T-cell (primary cell): ENCODE results near the gene MCTP1. TPM values are rescaled to one million over a fixed set of nuclear protein-coding genes. Genes with fewer than 3 reads are reported as not detected.

Source experiments
- ATAC-seq, 4 experiments: fragments of 200-7000 bp in 3 of 4; fragments of 150-1000 bp in 1 of 4; cut with Tn5 transposase; replicated peaks in 1 of 4; 1 replicate in 3 of 4; 2 replicates in 1 of 4; pipeline ENCODE4 v1.10.0; 2021; ENCODE audit warnings: moderate library complexity in 3 of 4, mild to moderate bottlenecking in 2 of 4, moderate number of reproducible peaks in 1 of 4
- CTCF ChIA-PET, 2 donors: fragments of 300-600 bp; sonication (Branson Sonifier 250); formaldehyde crosslinking; loops; one replicate each; lab custom pipeline; 2022; ENCODE audit warnings: antibody characterized with exemption in 2 of 2; lab: Charles Lee
- POLR2A ChIA-PET, 2 donors: fragments of 300-600 bp; sonication (Branson Sonifier 250); formaldehyde crosslinking; loops; one replicate each; lab custom pipeline; 2022; ENCODE audit warnings: antibody characterized with exemption in 2 of 2; lab: Charles Lee
- DNase-seq, 35 experiments: peaks; one replicate each; pipeline versions ENCODE4 v3.0.0 to v3.0.0-alpha.2; 2013 to 2023
- H3K27ac ChIP-seq: one replicate; pipeline ENCODE4 v1.5.1; 2013; ENCODE audit warnings: low read length
- H3K27me3 ChIP-seq, 2 experiments: replicated peaks in 1 of 2; 1 replicate in 1 of 2; 2 replicates in 1 of 2; pipeline versions ENCODE4 v1.6.1 to v1.7.0; 2013; ENCODE audit warnings: low read length in 1 of 2, mixed read lengths in 1 of 2; ENCODE audit not compliant: control insufficient read depth in 2 of 2, insufficient read depth in 2 of 2; ENCODE audit errors: extremely low read depth in 1 of 2
- H3K36me3 ChIP-seq, 2 donors: 1 replicate in 1 of 2; 2 replicates in 1 of 2; pipeline versions ENCODE4 v1.6.1 to v1.7.0; 2013; ENCODE audit warnings: low read length in 1 of 2; ENCODE audit not compliant: control insufficient read depth in 2 of 2, insufficient read depth in 1 of 2; ENCODE audit errors: extremely low read depth in 1 of 2
- H3K4me1 ChIP-seq, 2 experiments: 1 replicate in 1 of 2; 2 replicates in 1 of 2; pipeline versions ENCODE4 v1.6.1 to v1.7.0; 2013; ENCODE audit warnings: low read length in 2 of 2, mixed read lengths in 1 of 2; ENCODE audit not compliant: insufficient read depth in 2 of 2, control insufficient read depth in 1 of 2; ENCODE audit errors: extremely low read depth in 1 of 2
- H3K4me3 ChIP-seq, 2 donors: 1 replicate in 1 of 2; 2 replicates in 1 of 2; pipeline versions ENCODE4 v1.5.1 to v1.7.0; 2013; ENCODE audit warnings: mild to moderate bottlenecking in 2 of 2, low read length in 1 of 2, moderate library complexity in 1 of 2; ENCODE audit not compliant: control insufficient read depth in 1 of 2; ENCODE audit errors: extremely low read depth in 1 of 2
- H3K9me3 ChIP-seq: 2 replicates; pipeline ENCODE4 v1.7.0; 2013
- H3K27ac Mint-ChIP-seq, 2 donors: one replicate each; pipeline ENCODE4 v1.8.0; 2020 to 2021; ENCODE audit warnings: mild to moderate bottlenecking in 2 of 2, mixed read lengths in 2 of 2
- H3K27me3 Mint-ChIP-seq, 2 donors: one replicate each; pipeline ENCODE4 v1.8.0; 2021 to 2022; ENCODE audit warnings: mixed read lengths in 2 of 2
- H3K36me3 Mint-ChIP-seq: one replicate; pipeline ENCODE4 v1.8.0; 2021; ENCODE audit warnings: mixed read lengths
- H3K4me1 Mint-ChIP-seq, 3 donors: one replicate each; pipeline ENCODE4 v1.8.0; 2020 to 2022; ENCODE audit warnings: mixed read lengths in 3 of 3, mild to moderate bottlenecking in 1 of 3
- H3K4me3 Mint-ChIP-seq, 3 donors: one replicate each; pipeline ENCODE4 v1.8.0; 2020 to 2022; ENCODE audit warnings: mild to moderate bottlenecking in 3 of 3, mixed read lengths in 3 of 3, moderate library complexity in 3 of 3
- H3K9me3 Mint-ChIP-seq, 3 donors: one replicate each; pipeline ENCODE4 v1.8.0; 2020 to 2022; ENCODE audit warnings: mixed read lengths in 3 of 3
- WGBS: methylation state at CpG from one replicate; pipeline ENCODE4 v1.1.5; 2013; ENCODE audit warnings: missing lambda C conversion rate; ENCODE audit not compliant: insufficient coverage; 5-methylcytosine and 5-hydroxymethylcytosine counted together
- total RNA-seq, 35 experiments: library from RNA in 6 of 35; stranded (reverse) in 6 of 35; fragments of 120-200 nt in 1 of 35; gene quantifications; one replicate each; pipeline versions ENCODE4 v1.2.1 to v1.2.4 and lab custom pipeline; 2013 to 2026

MCTP1 gene
- total RNA-seq, 5 donors from 2014 or later (not counting 1 experiment from before 2014, with no cell fraction given), result 0.21 to 2.9 (median 1.7) TPM; not detected in 1

DNA sequence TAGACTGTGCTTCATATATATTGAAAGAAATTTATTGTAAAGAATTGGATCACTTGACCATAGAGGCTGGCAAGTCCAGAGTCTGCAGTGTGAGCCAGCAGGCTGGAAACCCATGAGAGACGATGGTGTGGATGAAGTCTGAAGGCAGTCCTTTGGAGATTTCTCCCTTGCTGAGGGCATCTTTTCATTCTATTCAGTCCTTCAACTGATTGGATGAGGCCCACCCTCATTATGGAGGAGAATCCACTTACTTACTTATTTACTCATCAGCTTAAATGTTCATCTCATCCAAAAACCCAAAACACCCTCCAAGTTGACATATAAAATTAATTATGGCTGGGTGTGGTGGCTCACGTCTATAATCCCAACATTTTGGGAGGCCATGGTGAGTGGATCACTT lies 62.1 kb downstream of the MCTP1 start:
- Mint-ChIP-seq H3K27ac (no peak overlapping the region), H3K4me1 (no peaks in the 10 kb centered on the region), H3K36me3 (no peaks in the 10 kb centered on the region), H3K27me3 (peaks cover 0 to 3% of the 10 kb centered on the region in 2 donors), H3K4me3 (no peak overlapping the region), H3K9me3 (no peaks in the 10 kb centered on the region)
- CTCF ChIA-PET, result no interaction called here
- Histone ChIP-seq H3K4me1 (no peaks in the 10 kb centered on the region), H3K27ac (no peak overlapping the region), H3K4me3 (no peak overlapping the region), H3K9me3 (no peaks in the 10 kb centered on the region), H3K27me3 (no peaks in the 10 kb centered on the region), H3K36me3 (no peaks in the 10 kb centered on the region)
- ATAC-seq, result no peak
- POLR2A ChIA-PET, result no interaction called here
- DNase-seq, result no peak
- WGBS, result no CpG with 5 or more reads among the region's 2 CpGs

GRCh38 chr5:95221234-95221633 lies 63.7 kb downstream of the MCTP1 start:
- ATAC-seq, result no peak
- Histone ChIP-seq H3K4me1 (no peaks in the 10 kb centered on the region), H3K36me3 (no peaks in the 10 kb centered on the region), H3K9me3 (no peaks in the 10 kb centered on the region), H3K4me3 (no peak overlapping the region), H3K27me3 (no peaks in the 10 kb centered on the region), H3K27ac (no peak overlapping the region)
- Mint-ChIP-seq H3K27ac (no peak overlapping the region), H3K36me3 (no peaks in the 10 kb centered on the region), H3K4me1 (no peaks in the 10 kb centered on the region), H3K9me3 (no peaks in the 10 kb centered on the region), H3K4me3 (no peak overlapping the region), H3K27me3 (peaks cover 0 to 3% of the 10 kb centered on the region in 2 donors)
- CTCF ChIA-PET, result no interaction called here
- no CpG with 5 or more reads among the region's 2 CpGs for WGBS
- DNase-seq, result no peak
- POLR2A ChIA-PET, result no interaction called here

- H3K4me1 ChIP-seq, result no peaks in the 10 kb centered on the region
- H3K27ac ChIP-seq, result no peak overlapping the region
- Mint-ChIP-seq H3K9me3 (no peaks in the 10 kb centered on the region), H3K36me3 (no peaks in the 10 kb centered on the region), H3K4me1 (no peaks in the 10 kb centered on the region), H3K27ac (no peak overlapping the region), H3K4me3 (no peak overlapping the region), H3K27me3 (no peaks in the 10 kb centered on the region)
- H3K27me3 ChIP-seq, result no peaks in the 10 kb centered on the region
- H3K36me3 ChIP-seq, result no peaks in the 10 kb centered on the region
- DNase-seq, result no peak
- ChIA-PET POLR2A (no interaction called here), CTCF (no interaction called here)
- WGBS, result no CpG with 5 or more reads among the region's 1 CpG
- ATAC-seq, result no peak
- no peaks in the 10 kb centered on the region for H3K9me3 ChIP-seq
- H3K4me3 ChIP-seq, result no peak overlapping the region
Observed at GRCh38 chr5:95220381-95220780, 64.5 kb downstream of the MCTP1 start.

DNA sequence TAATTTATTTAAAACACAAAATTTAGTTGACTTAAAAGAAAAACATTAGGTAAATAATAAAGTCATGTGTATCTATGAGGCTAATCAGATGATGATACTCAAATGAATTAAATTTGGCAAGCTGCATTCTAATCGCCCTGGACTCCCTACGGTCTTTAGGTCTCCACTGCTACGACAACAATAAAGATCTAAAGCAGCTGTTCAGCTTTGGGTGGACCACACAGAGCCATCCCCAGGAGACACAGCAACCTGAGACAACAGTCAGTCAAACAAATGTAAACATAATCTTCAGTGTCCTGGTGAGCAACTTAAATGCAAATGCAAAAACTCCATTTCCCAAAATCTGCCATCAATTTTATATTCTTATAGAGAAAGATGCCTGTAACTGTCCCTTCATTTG lies 65.5 kb downstream of the MCTP1 start:
- Histone ChIP-seq H3K4me3 (no peak overlapping the region), H3K27me3 (no peaks in the 10 kb centered on the region), H3K4me1 (no peaks in the 10 kb centered on the region), H3K27ac (no peak overlapping the region), H3K36me3 (no peaks in the 10 kb centered on the region), H3K9me3 (no peaks in the 10 kb centered on the region)
- H3K4me1 Mint-ChIP-seq, result no peaks in the 10 kb centered on the region
- H3K36me3 Mint-ChIP-seq, result no peaks in the 10 kb centered on the region
- 96% methylated on average over 3 of the region's 3 CpGs for WGBS
- ChIA-PET CTCF (no interaction called here), POLR2A (no interaction called here)
- ATAC-seq (no peak), DNase-seq (no peak)
- H3K9me3 Mint-ChIP-seq, result no peaks in the 10 kb centered on the region
- H3K4me3 Mint-ChIP-seq, result no peak overlapping the region
- H3K27ac Mint-ChIP-seq, result no peak overlapping the region
- H3K27me3 Mint-ChIP-seq, result no peaks in the 10 kb centered on the region

DNA sequence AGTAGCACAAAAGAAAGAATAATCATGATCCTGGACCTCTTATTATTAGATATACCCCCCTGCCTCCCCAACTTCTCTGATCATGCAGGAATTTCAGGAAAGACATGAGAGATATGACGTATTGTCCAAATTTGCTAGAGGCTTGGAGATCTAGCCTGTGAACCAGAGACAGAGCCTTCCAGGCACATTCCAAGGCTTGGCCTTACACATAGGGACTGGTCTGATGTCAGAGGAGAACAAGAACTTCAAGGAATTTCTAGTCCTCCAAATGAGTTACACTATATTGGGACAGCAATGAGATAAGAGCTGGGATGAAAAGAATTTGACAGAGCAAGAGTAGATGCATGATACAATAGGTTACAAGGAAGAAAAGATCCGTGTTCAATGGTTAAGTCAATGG lies 67.0 kb downstream of the MCTP1 start:
- H3K9me3 Mint-ChIP-seq, result peaks cover 0 to 2% (median 0%) of the 10 kb centered on the region in 3 donors
- no peaks in the 10 kb centered on the region for H3K4me1 ChIP-seq
- H3K27ac Mint-ChIP-seq, result no peak overlapping the region
- ATAC-seq, result no peak
- H3K27me3 Mint-ChIP-seq, result no peaks in the 10 kb centered on the region
- H3K36me3 ChIP-seq, result no peaks in the 10 kb centered on the region
- no peaks in the 10 kb centered on the region for H3K9me3 ChIP-seq
- no peak overlapping the region for H3K4me3 Mint-ChIP-seq
- no peak overlapping the region for H3K27ac ChIP-seq
- no peak overlapping the region for H3K4me3 ChIP-seq
- H3K4me1 Mint-ChIP-seq, result no peaks in the 10 kb centered on the region
- no peak for DNase-seq
- CTCF ChIA-PET, result no interaction called here
- 100% methylated on average over 1 of the region's 2 CpGs for WGBS
- H3K36me3 Mint-ChIP-seq, result no peaks in the 10 kb centered on the region
- POLR2A ChIA-PET, result no interaction called here
- no peaks in the 10 kb centered on the region for H3K27me3 ChIP-seq

GRCh38 chr5:95217351-95217750 lies 67.5 kb downstream of the MCTP1 start:
- WGBS, result no CpG with 5 or more reads among the region's 4 CpGs
- Histone ChIP-seq H3K9me3 (no peaks in the 10 kb centered on the region), H3K36me3 (no peaks in the 10 kb centered on the region), H3K4me1 (no peaks in the 10 kb centered on the region), H3K4me3 (no peak overlapping the region), H3K27me3 (no peaks in the 10 kb centered on the region), H3K27ac (no peak overlapping the region)
- POLR2A ChIA-PET, result no interaction called here
- CTCF ChIA-PET, result no interaction called here
- Mint-ChIP-seq H3K27ac (no peak overlapping the region), H3K9me3 (peaks cover 0 to 4% (median 0%) of the 10 kb centered on the region in 3 donors), H3K36me3 (no peaks in the 10 kb centered on the region), H3K4me3 (no peak overlapping the region), H3K4me1 (no peaks in the 10 kb centered on the region), H3K27me3 (no peaks in the 10 kb centered on the region)
- DNase-seq (no peak), ATAC-seq (no peak)
